Ramos (cell line): ENCODE data around the gene RAB33B.
"Not testable (repeated sequence)": the region's sequence is repeated elsewhere in the genome, so short reads cannot be mapped to it uniquely, and the experiment has no call there.

Experiments used
- in situ Hi-C: fragments of 300-500 bp; cut with MboI; formaldehyde crosslinking; loops from one replicate; pipeline ENCODE4 v1.14.3; 2022; ENCODE audit warnings: low sequenced_read_pairs; ENCODE audit not compliant: unreplicated experiment

The RAB33B gene

GRCh38 chr4:139454111-139455045 lies at the start of gene RAB33B:
Gene RAB33B (plus strand): TSS chr4:139454121. CDS start chr4:139454196, 75 bp downstream.
- in situ Hi-C loops, result no loop called here

GRCh38 chr4:139410312-139410711 lies 43.6 kb upstream of the RAB33B start:
- in situ Hi-C loops, result no loop called here

- in situ Hi-C loops, result not testable (repeated sequence)
Observed at GRCh38 chr4:139414671-139415210, 39.2 kb upstream of the RAB33B start.

- in situ Hi-C loops, result no loop called here
Observed at GRCh38 chr4:139416073-139416673, 37.7 kb upstream of the RAB33B start.

DNA sequence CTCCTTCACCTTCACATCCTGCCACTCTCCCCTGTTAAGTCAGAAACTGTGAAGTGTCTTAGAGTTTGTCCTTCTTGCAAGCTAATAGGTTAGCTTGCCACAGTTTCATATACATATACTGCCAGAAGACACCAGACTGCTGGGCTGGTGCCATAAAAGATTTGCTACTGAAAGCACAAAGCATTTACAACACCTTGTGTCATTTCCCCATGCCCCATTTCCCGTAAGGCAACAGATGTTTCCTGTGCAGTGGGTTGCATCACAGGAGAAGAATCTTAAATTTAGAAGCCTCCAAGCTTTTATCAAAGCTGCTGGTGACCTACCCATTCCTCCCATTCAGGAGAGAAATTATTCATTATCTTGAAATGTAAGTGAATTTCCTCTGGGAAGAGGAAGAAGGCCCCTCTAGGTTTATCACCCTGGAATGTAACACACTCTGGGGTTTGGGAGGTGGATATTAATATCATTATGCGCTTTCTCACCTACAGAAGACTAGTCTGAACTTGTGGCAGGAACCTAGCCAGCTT lies 34.5 kb upstream of the RAB33B start:
- in situ Hi-C loops, result no loop called here

GRCh38 chr4:139420652-139421051 lies 33.3 kb upstream of the RAB33B start:
- in situ Hi-C loops, result no loop called here

DNA sequence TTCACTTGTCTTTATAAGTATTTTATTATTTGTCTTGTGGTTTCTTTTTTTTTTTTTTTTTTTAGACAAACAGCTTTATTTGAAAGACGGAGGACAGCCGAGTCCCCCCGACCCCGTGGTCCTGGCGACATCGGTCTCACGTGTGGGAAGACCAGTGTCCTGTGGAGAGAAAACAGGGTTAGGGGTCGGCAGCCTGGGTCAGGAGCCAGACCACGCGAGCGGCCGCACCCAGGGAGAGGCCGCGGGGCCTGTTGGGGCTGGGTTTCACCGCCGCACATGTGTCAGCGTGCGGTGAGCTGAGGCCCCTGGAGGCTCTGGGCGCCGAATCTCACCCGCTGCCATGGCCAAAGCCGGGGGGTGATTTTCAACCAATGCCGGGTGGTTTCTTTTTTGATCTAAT lies 17.8 kb upstream of the RAB33B start:
- in situ Hi-C loops, result no loop called here

- in situ Hi-C loops, result no loop called here
Observed at GRCh38 chr4:139438141-139438540, 15.8 kb upstream of the RAB33B start.

- in situ Hi-C loops, result no loop called here
Observed at GRCh38 chr4:139441029-139441428, 12.9 kb upstream of the RAB33B start.

- in situ Hi-C loops, result no loop called here
Observed at GRCh38 chr4:139443661-139444060, 10.3 kb upstream of the RAB33B start.

GRCh38 chr4:139444881-139445280 lies 9.0 kb upstream of the RAB33B start:
- in situ Hi-C loops, result not testable (repeated sequence)

DNA sequence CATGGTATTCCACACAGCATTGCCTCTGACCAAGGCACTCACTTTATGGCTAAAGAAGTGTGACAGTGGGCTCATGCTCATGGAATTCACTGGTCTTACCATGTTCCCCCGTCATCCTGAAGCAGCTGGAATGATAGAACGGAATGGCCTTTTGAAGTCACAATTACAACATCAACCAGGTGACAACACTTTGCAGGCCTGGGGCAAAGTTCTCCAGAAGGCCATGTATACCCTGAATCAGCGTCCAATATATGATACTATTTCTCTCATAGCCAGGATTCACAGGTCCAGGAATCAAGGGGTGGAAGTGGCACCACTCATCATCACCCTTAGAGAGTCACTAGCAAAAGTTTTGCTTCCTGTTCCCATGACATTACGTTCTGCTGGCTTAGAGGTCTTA lies 6.8 kb upstream of the RAB33B start:
- in situ Hi-C loops, result not testable (repeated sequence)

GRCh38 chr4:139450586-139450985 lies 3.3 kb upstream of the RAB33B start:
- in situ Hi-C loops, result no loop called here

DNA sequence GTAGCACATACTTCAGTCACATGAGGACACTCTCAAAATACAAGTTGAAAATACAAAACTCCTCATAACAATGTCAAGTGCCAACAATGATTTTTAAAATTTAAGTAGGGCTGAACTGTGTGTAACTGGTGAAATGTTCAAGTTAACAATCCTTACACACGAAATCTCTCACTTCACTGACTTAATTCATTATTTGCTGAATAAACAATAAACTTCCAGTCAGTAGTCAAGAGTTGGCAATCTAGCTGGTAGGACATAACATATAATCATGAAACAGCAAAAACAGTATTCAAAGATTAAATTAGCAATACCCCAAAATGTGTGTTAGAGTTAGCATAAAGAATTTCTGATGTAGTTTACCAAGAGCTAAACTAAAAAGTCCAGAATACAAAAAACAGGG lies 1.9 kb upstream of the RAB33B start:
- in situ Hi-C loops, result no loop called here

DNA sequence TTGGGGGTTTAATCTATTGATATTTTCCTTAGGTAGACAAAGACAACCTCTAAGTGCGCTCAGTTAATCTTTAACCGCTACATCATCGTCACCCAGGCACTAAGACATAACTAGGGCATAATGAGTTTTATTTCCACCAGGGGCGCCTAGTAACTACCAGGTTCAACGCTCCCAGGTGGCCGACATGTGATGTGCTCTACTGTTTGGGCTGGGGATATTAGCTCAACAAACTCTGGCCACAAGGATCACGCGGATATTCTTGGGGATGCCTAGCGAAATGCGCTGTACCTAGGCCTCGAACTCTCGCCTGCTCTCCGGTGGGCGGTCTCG lies 915 bp upstream of the RAB33B start:
- in situ Hi-C loops, result no loop called here

- in situ Hi-C loops, result no loop called here
Observed at GRCh38 chr4:139453371-139454110, 380 bp upstream of the RAB33B start.

DNA sequence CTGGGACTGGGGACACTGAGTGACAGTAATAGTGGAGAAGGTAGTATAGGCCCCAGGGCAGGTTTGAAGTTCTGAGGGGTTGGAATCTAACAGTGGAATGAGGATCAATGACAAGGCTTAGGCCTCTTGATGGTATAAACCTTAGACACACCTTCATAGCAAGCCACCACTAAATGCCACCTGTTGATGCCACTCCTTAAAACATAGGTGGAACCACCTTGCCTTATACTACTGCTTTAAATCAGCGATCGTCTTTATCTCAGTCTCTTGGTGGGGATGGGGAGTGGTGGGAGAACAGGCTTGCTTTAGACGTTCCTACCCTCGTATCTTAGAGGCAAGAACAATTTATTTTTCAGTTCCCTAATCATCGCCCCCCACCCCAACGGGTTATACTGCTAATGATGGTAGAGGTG lies 1.2 kb downstream of the RAB33B start:
- in situ Hi-C loops, result no loop called here

DNA sequence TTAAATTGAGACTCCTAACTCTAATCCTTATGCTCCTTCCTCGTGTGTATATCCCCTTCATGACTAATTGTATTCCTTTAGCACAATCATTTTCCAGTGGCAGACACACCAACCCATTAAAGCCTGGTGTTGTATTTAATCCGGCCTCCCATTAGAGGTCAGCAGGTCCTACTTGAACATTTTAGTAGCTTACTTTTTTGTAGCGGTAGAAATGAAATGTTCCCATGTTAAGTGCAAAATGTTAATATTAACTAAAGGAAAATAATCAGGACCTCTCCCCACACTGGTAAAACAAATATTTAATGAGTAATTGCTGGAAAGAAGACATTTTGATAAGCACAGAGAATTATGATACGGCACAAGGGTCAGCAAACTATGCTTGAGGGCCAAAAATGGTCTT lies 3.4 kb downstream of the RAB33B start:
- in situ Hi-C loops, result no loop called here

GRCh38 chr4:139458543-139458942 lies 4.6 kb downstream of the RAB33B start:
- in situ Hi-C loops, result no loop called here

DNA sequence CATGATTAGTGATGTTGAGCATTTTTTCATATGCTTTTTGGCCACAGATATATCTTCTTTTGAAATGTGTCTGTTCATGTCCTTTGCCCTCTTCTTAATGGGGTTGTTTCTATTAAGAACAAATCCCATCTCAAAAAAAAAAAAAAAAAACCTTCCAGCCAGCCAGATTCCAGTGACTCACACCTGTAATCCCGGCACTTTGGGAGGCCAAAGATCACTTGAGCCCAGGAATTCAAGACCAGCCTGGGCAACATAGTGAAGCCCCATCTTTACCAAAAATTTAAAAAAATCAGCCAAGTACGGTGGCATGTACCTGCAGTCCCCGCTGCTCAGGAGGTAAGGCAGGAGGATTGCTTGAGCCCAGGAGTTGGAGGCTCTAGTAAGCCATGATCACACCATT lies 5.1 kb downstream of the RAB33B start:
- in situ Hi-C loops, result no loop called here

DNA sequence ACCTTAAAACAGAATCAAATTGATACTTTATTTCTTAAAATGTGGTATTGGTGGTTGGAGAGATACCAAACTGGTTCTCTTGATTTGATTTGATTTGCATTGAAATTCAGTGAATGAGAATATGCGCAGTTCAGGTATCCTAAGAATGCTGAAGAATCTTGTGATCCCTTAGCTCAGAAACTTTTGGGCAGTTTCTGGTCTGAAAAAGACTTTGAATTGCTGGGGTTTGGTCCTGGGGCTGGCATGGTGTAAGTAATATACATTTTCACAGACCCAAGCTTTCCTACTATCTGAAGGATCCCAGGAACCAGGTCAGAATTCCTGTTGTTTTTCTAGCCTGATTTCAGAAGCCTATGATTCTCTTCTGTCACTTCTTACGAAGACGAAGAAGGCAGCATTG lies 6.6 kb downstream of the RAB33B start:
- in situ Hi-C loops, result no loop called here
